ENCODE measurements around the gene FAHD2A. TPM values are rescaled to one million over a fixed set of nuclear protein-coding genes. Genes with fewer than 3 reads are reported as not detected.

FAHD2A gene
- total RNA-seq, 3 donors from 2014 or later: 30.3 to 37.6 (median 34.3) TPM

- no peaks in the 10 kb centered on the region for H3K9me3 ChIP-seq
- H3K4me1 ChIP-seq (ENCODE audit: low read depth): peaks cover 31% of the 10 kb centered on the region
- no peak overlapping the region for H3K4me3 ChIP-seq
- TF ChIP-seq CTCF (IDR thresholded peaks at IDR 0.05): no peak
- no peak for ATAC-seq
- DNase-seq: no peak
- H3K36me3 ChIP-seq (ENCODE audit: low read depth): no peaks in the 10 kb centered on the region
- intact Hi-C loops (cut with DNase I, micrococcal nuclease): no loop called here
Measured at GRCh38 chr2:95387358-95387757, 15.2 kb upstream of the FAHD2A start.

DNA sequence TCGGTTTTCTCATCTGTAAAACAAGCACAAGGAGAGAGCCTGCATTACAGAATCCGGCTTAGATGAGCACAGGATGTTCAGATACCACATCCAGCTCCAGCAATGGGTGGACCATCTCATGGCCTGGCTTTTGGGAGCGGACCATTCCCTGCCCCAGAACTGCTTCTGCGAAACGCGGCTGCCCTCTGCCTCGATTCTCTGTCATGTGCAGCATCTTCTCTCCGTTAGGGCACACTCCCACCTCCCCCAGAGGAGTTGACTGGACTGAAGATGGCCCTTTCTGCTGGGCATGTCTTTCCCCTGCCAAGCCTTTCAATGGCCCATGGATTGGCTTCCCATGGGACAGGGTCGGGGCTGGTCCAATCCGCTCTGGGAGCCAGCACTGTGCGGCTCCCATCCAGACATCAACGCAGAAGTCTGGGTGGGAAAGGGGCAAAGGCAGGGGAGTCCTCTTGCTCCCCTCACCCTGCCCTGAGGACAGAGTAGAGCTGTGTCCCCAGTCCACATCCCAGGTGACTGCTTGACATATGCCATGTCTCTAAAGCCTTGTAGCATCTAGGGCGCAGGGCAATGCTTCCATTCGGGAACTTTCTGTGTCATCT, 14.3 kb upstream of the FAHD2A start:
- no peak for DNase-seq
- no peaks in the 10 kb centered on the region for H3K36me3 ChIP-seq (ENCODE audit: low read depth)
- H3K4me1 ChIP-seq (ENCODE audit: low read depth): peaks cover 31% of the 10 kb centered on the region

GRCh38 chr2:95388856-95389244, 13.7 kb upstream of the FAHD2A start:
- H3K36me3 ChIP-seq (ENCODE audit: low read depth): no peaks in the 10 kb centered on the region
- H3K4me3 ChIP-seq: no peak overlapping the region
- ATAC-seq (no peak), DNase-seq (no peak)
- intact Hi-C loops (cut with DNase I, micrococcal nuclease): no loop called here
- H3K4me1 ChIP-seq (ENCODE audit: low read depth): peaks cover 31% of the 10 kb centered on the region
- H3K9me3 ChIP-seq: no peaks in the 10 kb centered on the region
- no peak for TF ChIP-seq CTCF (IDR thresholded peaks at IDR 0.05)

More for the DNA sequence above, 14.3 kb upstream of the FAHD2A start:
- no peak for TF ChIP-seq CTCF (IDR thresholded peaks at IDR 0.05)
- intact Hi-C loops (cut with DNase I, micrococcal nuclease): no loop called here
- no peak for ATAC-seq
- no peak overlapping the region for H3K4me3 ChIP-seq
- no peaks in the 10 kb centered on the region for H3K9me3 ChIP-seq

GRCh38 chr2:95389245-95390119, 13.0 kb upstream of the FAHD2A start:
- ATAC-seq (peak; percentile 85), DNase-seq (peak in 2 of 3 donors; percentile 68 to 76)
- Histone ChIP-seq H3K36me3 (ENCODE audit: low read depth) (no peaks in the 10 kb centered on the region), H3K9me3 (no peaks in the 10 kb centered on the region), H3K4me3 (no peak overlapping the region), H3K4me1 (ENCODE audit: low read depth) (peaks cover 28% of the 10 kb centered on the region)
- TF ChIP-seq CTCF (IDR thresholded peaks at IDR 0.05): peak; percentile 45
- intact Hi-C loops (cut with DNase I, micrococcal nuclease): no loop called here

DNA sequence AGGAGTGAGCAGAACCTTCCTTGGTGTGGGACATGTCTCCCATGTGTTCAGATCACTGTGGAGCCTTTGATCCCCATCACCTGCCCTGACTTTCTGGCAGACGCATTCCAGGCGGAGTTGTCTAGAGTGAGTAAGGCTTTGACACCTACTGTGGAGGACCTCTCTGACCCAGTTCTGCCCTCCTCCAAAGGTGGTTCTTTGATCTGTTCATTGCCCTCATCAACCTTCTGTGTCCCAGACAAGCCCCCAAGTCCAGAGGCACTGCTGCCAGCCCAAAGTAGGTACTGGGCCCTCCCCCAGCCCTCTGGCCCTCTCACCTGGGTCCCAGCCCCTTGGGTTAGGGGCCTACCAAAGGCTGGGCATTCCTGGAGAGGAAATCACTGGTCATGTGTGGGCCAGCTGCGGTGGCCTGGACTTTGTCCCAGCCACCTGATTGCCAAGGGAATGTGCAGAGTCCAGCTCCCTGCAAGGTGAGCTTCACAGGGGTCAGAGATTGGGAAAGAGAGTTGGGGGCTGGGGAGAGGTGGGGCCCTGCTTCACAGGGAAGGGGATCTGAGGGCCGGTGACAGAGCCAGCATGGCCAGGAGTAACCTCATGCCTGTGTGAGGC, 12.1 kb upstream of the FAHD2A start:
- no peak for TF ChIP-seq CTCF (IDR thresholded peaks at IDR 0.05)
- peak; percentile 56 for ATAC-seq

More for the DNA sequence above, 12.1 kb upstream of the FAHD2A start:
- Histone ChIP-seq H3K4me1 (ENCODE audit: low read depth) (peaks cover 21% of the 10 kb centered on the region), H3K36me3 (ENCODE audit: low read depth) (no peaks in the 10 kb centered on the region), H3K4me3 (no peak overlapping the region), H3K9me3 (no peaks in the 10 kb centered on the region)
- intact Hi-C loops (cut with DNase I, micrococcal nuclease): no loop called here
- peak in 2 of 3 donors; percentile 35 to 60 for DNase-seq
